HL-60/S4 treated with phorbol 12-myristate 13-acetate at 8.2 ng/mL for 4 days and 3 days (cell line): Measurements from ENCODE around the gene ZNF79.
"Not testable (repeated sequence)": the region's sequence is repeated elsewhere in the genome, so short reads cannot be mapped to it uniquely, and the experiment has no call there.

Source experiments
- in situ Hi-C: fragments of 300-500 bp; cut with MboI; formaldehyde crosslinking; loops from 2 replicates; pipeline ENCODE4 v1.15.0; 2022; ENCODE audit warnings: low sequenced_read_pairs

Gene ZNF79

GRCh38 chr9:127451608-127451857 is 27.4 kb downstream of the ZNF79 start:
- in situ Hi-C loops: no loop called here

- in situ Hi-C loops: no loop called here
Observed at GRCh38 chr9:127451858-127452656, 27.9 kb downstream of the ZNF79 start.

- in situ Hi-C loops: no loop called here
Observed at GRCh38 chr9:127452691-127453090, 28.5 kb downstream of the ZNF79 start.

- in situ Hi-C loops: no loop called here
Observed at GRCh38 chr9:127455324-127455992, 31.3 kb downstream of the ZNF79 start.

GRCh38 chr9:127457191-127457878 is 33.2 kb downstream of the ZNF79 start:
- in situ Hi-C loops: no loop called here

GRCh38 chr9:127458921-127459320 is 34.7 kb downstream of the ZNF79 start:
- in situ Hi-C loops: no loop called here

GRCh38 chr9:127463382-127463781 is 39.2 kb downstream of the ZNF79 start:
- in situ Hi-C loops: no loop called here

- in situ Hi-C loops: no loop called here
Observed at GRCh38 chr9:127463911-127464310, 39.7 kb downstream of the ZNF79 start.

GRCh38 chr9:127466407-127466917 is 42.3 kb downstream of the ZNF79 start:
- in situ Hi-C loops: not testable (repeated sequence)

GRCh38 chr9:127467621-127468020 is 43.4 kb downstream of the ZNF79 start:
- in situ Hi-C loops: no loop called here

GRCh38 chr9:127470662-127471061 is 46.5 kb downstream of the ZNF79 start:
- in situ Hi-C loops: no loop called here

- in situ Hi-C loops: no loop called here
Observed at GRCh38 chr9:127473501-127473900, 49.3 kb downstream of the ZNF79 start.

GRCh38 chr9:127473932-127474331 is 49.8 kb downstream of the ZNF79 start:
- in situ Hi-C loops: no loop called here

- in situ Hi-C loops: no loop called here
Observed at GRCh38 chr9:127474592-127474991, 50.4 kb downstream of the ZNF79 start.

- in situ Hi-C loops: no loop called here
Observed at GRCh38 chr9:127479507-127480081, 55.4 kb downstream of the ZNF79 start.

GRCh38 chr9:127482662-127483061 is 58.5 kb downstream of the ZNF79 start:
- in situ Hi-C loops: no loop called here

GRCh38 chr9:127485995-127486394 is 61.8 kb downstream of the ZNF79 start:
- in situ Hi-C loops: no loop called here

GRCh38 chr9:127488946-127489345 is 64.8 kb downstream of the ZNF79 start:
- in situ Hi-C loops: no loop called here

GRCh38 chr9:127489471-127490115 is 65.4 kb downstream of the ZNF79 start:
- in situ Hi-C loops: no loop called here

- in situ Hi-C loops: no loop called here
Observed at GRCh38 chr9:127490535-127491230, 66.5 kb downstream of the ZNF79 start.
